Peyer's patch (tissue), 4 donors: ENCODE data around the gene NCAPD3.

Experiments
- POLR2A ChIP-seq, 2 donors: fragments of 450-650 bp; IDR thresholded peaks; one replicate each; pipeline ENCODE4 v1.5.1; 2017; ENCODE audit warnings: antibody characterized with exemption in 2 of 2, mild to moderate bottlenecking in 2 of 2, moderate library complexity in 2 of 2
- TF ChIP-seq, protein P1 (sequence below), 6 experiments: fragments of 450-650 bp in 4 of 6; fragments of 200-600 bp in 2 of 6; sonication (generic) in 1 of 6; IDR thresholded peaks; one replicate each; pipeline ENCODE4 v1.5.1; 2017 to 2019; ENCODE audit warnings: antibody characterized with exemption in 6 of 6, mild to moderate bottlenecking in 3 of 6, moderate library complexity in 1 of 6

DNA sequence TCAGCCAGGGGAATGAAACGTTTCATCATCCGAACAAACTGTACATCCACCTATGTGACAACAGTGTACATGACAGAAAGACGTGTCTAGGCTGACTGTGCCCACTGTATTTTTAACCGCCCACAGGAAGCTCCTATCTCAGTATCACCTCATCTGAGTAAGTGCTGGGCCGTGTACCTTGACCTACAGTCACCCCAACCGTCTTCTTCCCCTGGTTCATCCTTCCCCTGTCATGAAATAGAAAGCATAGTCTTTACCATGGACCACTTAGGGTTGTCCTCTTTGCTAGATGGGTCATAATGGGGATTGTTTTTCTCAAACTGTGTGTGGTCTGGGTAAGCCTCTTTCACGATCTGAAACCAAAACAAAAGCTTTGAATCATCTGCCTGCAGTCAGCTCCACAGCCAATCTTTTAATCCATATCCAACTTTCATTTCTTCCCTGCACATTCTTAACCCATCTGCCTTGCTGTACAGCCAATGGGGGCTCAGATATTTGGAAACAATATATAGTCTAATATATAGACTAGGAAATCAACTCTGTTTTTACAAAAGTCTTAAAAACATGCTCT, 25.2 kb upstream of the NCAPD3 start:
- TF ChIP-seq, protein P1, sequence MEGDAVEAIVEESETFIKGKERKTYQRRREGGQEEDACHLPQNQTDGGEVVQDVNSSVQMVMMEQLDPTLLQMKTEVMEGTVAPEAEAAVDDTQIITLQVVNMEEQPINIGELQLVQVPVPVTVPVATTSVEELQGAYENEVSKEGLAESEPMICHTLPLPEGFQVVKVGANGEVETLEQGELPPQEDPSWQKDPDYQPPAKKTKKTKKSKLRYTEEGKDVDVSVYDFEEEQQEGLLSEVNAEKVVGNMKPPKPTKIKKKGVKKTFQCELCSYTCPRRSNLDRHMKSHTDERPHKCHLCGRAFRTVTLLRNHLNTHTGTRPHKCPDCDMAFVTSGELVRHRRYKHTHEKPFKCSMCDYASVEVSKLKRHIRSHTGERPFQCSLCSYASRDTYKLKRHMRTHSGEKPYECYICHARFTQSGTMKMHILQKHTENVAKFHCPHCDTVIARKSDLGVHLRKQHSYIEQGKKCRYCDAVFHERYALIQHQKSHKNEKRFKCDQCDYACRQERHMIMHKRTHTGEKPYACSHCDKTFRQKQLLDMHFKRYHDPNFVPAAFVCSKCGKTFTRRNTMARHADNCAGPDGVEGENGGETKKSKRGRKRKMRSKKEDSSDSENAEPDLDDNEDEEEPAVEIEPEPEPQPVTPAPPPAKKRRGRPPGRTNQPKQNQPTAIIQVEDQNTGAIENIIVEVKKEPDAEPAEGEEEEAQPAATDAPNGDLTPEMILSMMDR (IDR thresholded peaks at IDR 0.05) = no peak
- TF ChIP-seq POLR2A (IDR thresholded peaks at IDR 0.05) = no peak
